Measurements from ENCODE around the gene ZNF235.

Gene ZNF235

DNA sequence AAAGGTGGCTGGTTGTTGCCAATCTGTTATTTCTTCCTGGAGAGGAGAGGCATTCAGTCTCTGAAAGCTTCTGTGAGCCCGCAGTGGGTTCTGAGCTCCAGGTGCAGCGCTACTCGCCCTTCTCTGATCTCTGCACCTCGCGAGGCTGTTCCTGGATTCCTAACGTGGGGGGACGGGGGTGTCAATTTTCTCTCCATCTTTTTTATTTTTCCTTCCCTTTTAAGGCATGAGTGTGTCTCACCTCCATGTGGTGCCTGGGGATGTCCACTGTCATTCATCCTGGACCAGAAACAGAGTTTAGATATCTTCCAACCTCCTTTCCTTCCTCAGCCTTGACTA is 44.5 kb downstream of the ZNF235 start:
- no peak overlapping the region for H2BK12ac ChIP-seq (ENCODE audit: low read length in 2 of 2)
- no peak overlapping the region for H4K91ac ChIP-seq (ENCODE audit: low read length)
- peaks cover 54% of the 10 kb centered on the region for H3K9me3 ChIP-seq (ENCODE audit: control insufficient read depth, low read length)
- no peak overlapping the region for H3K14ac ChIP-seq (ENCODE audit: low read length in 2 of 2)
- no peak overlapping the region for H4K8ac ChIP-seq (ENCODE audit: low read length)
- peak overlapping the region; percentile 55 for H3K4me2 ChIP-seq (ENCODE audit: low read length, poor library complexity, severe bottlenecking)
- H3K4me3 ChIP-seq (ENCODE audit: insufficient read depth in 1 of 2, low read depth in 1 of 2, low read length in 2 of 2): peak overlapping the region in 1 of 2 experiments; percentile 73
- no peak overlapping the region for H3K4ac ChIP-seq (ENCODE audit: low read depth in 1 of 2, low read length in 2 of 2)
- no peaks in the 10 kb centered on the region for H3K79me1 ChIP-seq (replicated peaks; ENCODE audit: low read length, poor library complexity, severe bottlenecking)
- 31% methylated on average over 7 of the region's 7 CpGs for WGBS
- no peak overlapping the region for H2AFZ ChIP-seq (ENCODE audit: low read depth, low read length)
- no peak overlapping the region for H3K9ac ChIP-seq (ENCODE audit: low read length)
- no peaks in the 10 kb centered on the region for H3K27me3 ChIP-seq (ENCODE audit: control insufficient read depth in 1 of 2, insufficient read depth in 1 of 2, low read length in 2 of 2)
- no peak overlapping the region for H3K18ac ChIP-seq (ENCODE audit: low read depth in 1 of 2, low read length in 2 of 2)
- H3K27ac ChIP-seq (ENCODE audit: low read length, poor library complexity, severe bottlenecking): no peak overlapping the region
- no peak for DNase-seq
- H2BK120ac ChIP-seq (ENCODE audit: low read depth, low read length): no peak overlapping the region
- H2BK5ac ChIP-seq (ENCODE audit: low read depth, low read length, poor library complexity, severe bottlenecking): no peak overlapping the region
- peaks cover 4% of the 10 kb centered on the region for H3K4me1 ChIP-seq (ENCODE audit: control insufficient read depth, insufficient read depth, low read depth, low read length)
- H3K36me3 ChIP-seq (ENCODE audit: control insufficient read depth in 1 of 2, insufficient read depth in 2 of 2, low read depth in 1 of 2, low read length in 2 of 2): no peaks in the 10 kb centered on the region
- H2BK15ac ChIP-seq (ENCODE audit: low read depth, poor library complexity, severe bottlenecking): no peak overlapping the region
- no peak overlapping the region for H3K23ac ChIP-seq (ENCODE audit: low read length in 2 of 2)
- H2AK5ac ChIP-seq (ENCODE audit: low read length, severe bottlenecking): no peak overlapping the region

DNA sequence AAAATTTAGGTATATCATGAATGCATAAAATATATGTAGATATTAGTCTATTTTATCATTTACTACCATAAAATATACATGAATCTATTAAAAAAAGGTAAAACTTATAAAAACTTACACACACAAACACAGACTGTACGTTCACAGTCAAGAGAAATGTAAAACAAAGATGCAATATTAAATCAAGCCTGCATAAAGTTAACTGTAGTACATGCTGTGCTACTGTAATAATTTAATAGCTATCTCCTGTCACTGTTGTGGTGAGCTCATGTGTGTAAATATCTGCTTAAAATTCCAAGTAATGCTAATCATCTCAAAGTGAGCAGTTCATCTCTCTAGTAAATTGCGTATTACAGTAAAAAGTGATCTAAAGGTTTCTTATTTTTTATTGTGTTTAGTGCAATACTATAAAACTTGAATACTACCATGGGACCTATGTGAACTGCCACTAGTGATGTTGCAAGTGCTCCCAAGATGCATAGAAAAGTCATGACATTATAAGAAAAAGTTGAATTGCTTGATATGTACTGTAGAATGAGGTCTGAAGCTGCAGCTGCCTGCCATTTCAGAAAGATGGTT is 45.9 kb downstream of the ZNF235 start:
- Histone ChIP-seq H2BK5ac (ENCODE audit: low read depth, low read length, poor library complexity, severe bottlenecking) (no peak overlapping the region), H2AFZ (ENCODE audit: low read depth, low read length) (no peak overlapping the region), H3K4me1 (ENCODE audit: control insufficient read depth, insufficient read depth, low read depth, low read length) (peaks cover 4% of the 10 kb centered on the region), H3K18ac (ENCODE audit: low read depth in 1 of 2, low read length in 2 of 2) (no peak overlapping the region), H3K9ac (ENCODE audit: low read length) (no peak overlapping the region), H3K36me3 (ENCODE audit: control insufficient read depth in 1 of 2, insufficient read depth in 2 of 2, low read depth in 1 of 2, low read length in 2 of 2) (no peaks in the 10 kb centered on the region), H3K9me3 (ENCODE audit: control insufficient read depth, low read length) (peaks cover 61% of the 10 kb centered on the region), H2AK5ac (ENCODE audit: low read length, severe bottlenecking) (no peak overlapping the region), H3K27me3 (ENCODE audit: control insufficient read depth in 1 of 2, insufficient read depth in 1 of 2, low read length in 2 of 2) (no peaks in the 10 kb centered on the region), H3K79me1 (replicated peaks; ENCODE audit: low read length, poor library complexity, severe bottlenecking) (no peaks in the 10 kb centered on the region), H4K91ac (ENCODE audit: low read length) (no peak overlapping the region), H2BK120ac (ENCODE audit: low read depth, low read length) (no peak overlapping the region), H3K27ac (ENCODE audit: low read length, poor library complexity, severe bottlenecking) (no peak overlapping the region), H4K8ac (ENCODE audit: low read length) (no peak overlapping the region), H3K4ac (ENCODE audit: low read depth in 1 of 2, low read length in 2 of 2) (no peak overlapping the region), H3K23ac (ENCODE audit: low read length in 2 of 2) (no peak overlapping the region), H3K4me3 (ENCODE audit: insufficient read depth in 1 of 2, low read depth in 1 of 2, low read length in 2 of 2) (no peak overlapping the region), H3K4me2 (ENCODE audit: low read length, poor library complexity, severe bottlenecking) (no peak overlapping the region), H3K14ac (ENCODE audit: low read length in 2 of 2) (no peak overlapping the region), H2BK15ac (ENCODE audit: low read depth, poor library complexity, severe bottlenecking) (no peak overlapping the region), H2BK12ac (ENCODE audit: low read length in 2 of 2) (no peak overlapping the region)
- no peak for DNase-seq
- no CpG with 5 or more reads among the region's 2 CpGs for WGBS

DNA sequence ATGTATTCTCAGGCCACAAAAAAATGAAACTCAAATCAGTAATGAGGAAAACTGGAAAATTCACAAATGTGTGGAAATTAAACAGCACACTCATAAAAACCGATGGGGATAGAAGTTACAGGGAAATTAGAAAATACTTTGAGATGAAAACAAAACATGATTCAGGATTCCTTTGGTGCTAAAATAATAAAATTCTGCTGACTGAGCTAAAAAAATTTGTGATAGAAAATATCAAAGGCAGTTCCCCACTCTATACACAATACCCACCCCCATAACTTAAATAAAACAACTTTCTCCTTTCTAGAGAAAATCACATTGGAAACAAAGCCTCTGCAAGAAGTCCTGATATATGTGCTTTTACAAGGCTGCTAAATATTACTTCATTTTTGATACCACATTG is 46.7 kb downstream of the ZNF235 start:
- H3K18ac ChIP-seq (ENCODE audit: low read depth in 1 of 2, low read length in 2 of 2): no peak overlapping the region
- 100% methylated on average over 1 of the region's 1 CpG for WGBS

DNA sequence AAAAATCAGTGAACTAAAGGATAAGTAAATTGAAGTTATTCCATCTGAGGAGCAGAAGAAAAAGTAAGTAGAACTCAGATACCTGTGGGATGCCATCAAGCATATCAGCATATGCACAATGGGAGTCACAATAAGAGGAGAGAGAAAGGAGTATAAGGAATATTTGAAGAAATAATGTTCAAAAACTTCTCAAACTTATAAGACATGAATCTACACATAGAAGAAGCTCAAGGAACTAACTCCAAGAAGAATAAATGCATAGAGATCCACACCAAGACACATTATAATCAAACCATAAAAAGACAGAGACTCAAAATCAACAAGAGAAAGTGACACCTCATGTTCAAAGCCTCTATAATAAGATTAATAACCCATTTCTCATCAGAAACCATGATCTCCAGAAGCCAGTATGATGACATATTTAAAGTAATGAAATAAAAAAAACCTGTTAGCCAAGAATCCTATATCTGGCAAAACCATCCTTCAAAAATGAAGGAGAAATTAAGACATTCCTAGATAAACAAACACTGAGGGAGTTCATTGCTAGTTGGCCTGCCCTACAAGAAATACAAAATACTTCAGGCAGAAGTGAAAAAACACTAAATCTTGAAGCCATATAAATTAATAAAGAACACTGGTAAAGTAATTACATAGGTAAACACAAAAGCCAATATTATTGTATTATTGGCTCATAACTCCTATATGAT is 49.0 kb downstream of the ZNF235 start:
- no peak for DNase-seq
- Histone ChIP-seq H2BK15ac (ENCODE audit: low read depth, poor library complexity, severe bottlenecking) (no peak overlapping the region), H3K9me3 (ENCODE audit: control insufficient read depth, low read length) (peaks cover 72% of the 10 kb centered on the region), H3K27me3 (ENCODE audit: control insufficient read depth in 1 of 2, insufficient read depth in 1 of 2, low read length in 2 of 2) (no peaks in the 10 kb centered on the region), H2BK5ac (ENCODE audit: low read depth, low read length, poor library complexity, severe bottlenecking) (no peak overlapping the region), H3K27ac (ENCODE audit: low read length, poor library complexity, severe bottlenecking) (no peak overlapping the region), H3K9ac (ENCODE audit: low read length) (no peak overlapping the region), H3K23ac (ENCODE audit: low read length in 2 of 2) (no peak overlapping the region), H3K4me1 (ENCODE audit: control insufficient read depth, insufficient read depth, low read depth, low read length) (peaks cover 4% of the 10 kb centered on the region), H2BK12ac (ENCODE audit: low read length in 2 of 2) (no peak overlapping the region), H4K8ac (ENCODE audit: low read length) (no peak overlapping the region), H3K4me3 (ENCODE audit: insufficient read depth in 1 of 2, low read depth in 1 of 2, low read length in 2 of 2) (no peak overlapping the region), H3K4me2 (ENCODE audit: low read length, poor library complexity, severe bottlenecking) (no peak overlapping the region), H3K36me3 (ENCODE audit: control insufficient read depth in 1 of 2, insufficient read depth in 2 of 2, low read depth in 1 of 2, low read length in 2 of 2) (no peaks in the 10 kb centered on the region), H3K18ac (ENCODE audit: low read depth in 1 of 2, low read length in 2 of 2) (no peak overlapping the region), H2AFZ (ENCODE audit: low read depth, low read length) (no peak overlapping the region), H3K14ac (ENCODE audit: low read length in 2 of 2) (no peak overlapping the region), H3K79me1 (replicated peaks; ENCODE audit: low read length, poor library complexity, severe bottlenecking) (no peaks in the 10 kb centered on the region), H2BK120ac (ENCODE audit: low read depth, low read length) (no peak overlapping the region), H2AK5ac (ENCODE audit: low read length, severe bottlenecking) (no peak overlapping the region), H4K91ac (ENCODE audit: low read length) (no peak overlapping the region), H3K4ac (ENCODE audit: low read depth in 1 of 2, low read length in 2 of 2) (no peak overlapping the region)

More for the DNA sequence above, 46.7 kb downstream of the ZNF235 start:
- Histone ChIP-seq H2BK15ac (ENCODE audit: low read depth, poor library complexity, severe bottlenecking) (no peak overlapping the region), H3K9ac (ENCODE audit: low read length) (no peak overlapping the region), H3K9me3 (ENCODE audit: control insufficient read depth, low read length) (peaks cover 63% of the 10 kb centered on the region), H3K4ac (ENCODE audit: low read depth in 1 of 2, low read length in 2 of 2) (no peak overlapping the region), H3K79me1 (replicated peaks; ENCODE audit: low read length, poor library complexity, severe bottlenecking) (no peaks in the 10 kb centered on the region), H2AFZ (ENCODE audit: low read depth, low read length) (no peak overlapping the region), H4K8ac (ENCODE audit: low read length) (no peak overlapping the region), H3K4me3 (ENCODE audit: insufficient read depth in 1 of 2, low read depth in 1 of 2, low read length in 2 of 2) (no peak overlapping the region), H3K27ac (ENCODE audit: low read length, poor library complexity, severe bottlenecking) (no peak overlapping the region), H3K4me1 (ENCODE audit: control insufficient read depth, insufficient read depth, low read depth, low read length) (peaks cover 4% of the 10 kb centered on the region), H3K14ac (ENCODE audit: low read length in 2 of 2) (no peak overlapping the region), H2BK5ac (ENCODE audit: low read depth, low read length, poor library complexity, severe bottlenecking) (no peak overlapping the region), H3K23ac (ENCODE audit: low read length in 2 of 2) (no peak overlapping the region), H2BK120ac (ENCODE audit: low read depth, low read length) (no peak overlapping the region), H3K4me2 (ENCODE audit: low read length, poor library complexity, severe bottlenecking) (no peak overlapping the region), H3K27me3 (ENCODE audit: control insufficient read depth in 1 of 2, insufficient read depth in 1 of 2, low read length in 2 of 2) (no peaks in the 10 kb centered on the region), H2BK12ac (ENCODE audit: low read length in 2 of 2) (no peak overlapping the region), H3K36me3 (ENCODE audit: control insufficient read depth in 1 of 2, insufficient read depth in 2 of 2, low read depth in 1 of 2, low read length in 2 of 2) (no peaks in the 10 kb centered on the region), H2AK5ac (ENCODE audit: low read length, severe bottlenecking) (no peak overlapping the region), H4K91ac (ENCODE audit: low read length) (no peak overlapping the region)
- no peak for DNase-seq
